22Rv1 (cell line): ENCODE measurements around the gene GNG3.

ENCODE experiments used
- ZFX ChIP-seq: fragments of 450-650 bp; IDR thresholded peaks from 2 replicates; pipeline ENCODE4 v1.6.1; 2017; ENCODE audit warnings: antibody characterized with exemption, borderline replicate concordance
- TF ChIP-seq, protein P1 (sequence below): fragments of 450-650 bp; IDR thresholded peaks from 2 replicates; pipeline ENCODE4 v1.5.1; 2017; ENCODE audit warnings: mild to moderate bottlenecking

DNA sequence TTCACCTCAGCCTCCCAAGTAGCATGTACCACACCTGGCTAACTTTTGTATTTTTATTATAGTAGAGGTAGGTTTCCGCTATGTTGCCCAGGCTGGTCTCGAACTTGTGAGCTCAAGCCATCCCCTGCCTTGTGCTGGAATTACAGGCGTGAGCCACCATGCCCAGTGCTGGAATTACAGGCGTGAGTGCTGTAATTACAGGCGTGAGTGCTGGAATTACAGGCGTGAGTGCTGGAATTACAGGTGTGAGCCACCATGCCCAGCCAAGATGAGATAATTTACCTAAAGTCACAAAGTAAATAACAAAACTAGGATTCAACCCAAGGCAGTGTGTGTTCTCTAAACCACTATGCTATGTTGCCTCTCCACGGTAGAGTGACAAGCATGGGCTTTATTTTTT is 25.0 kb upstream of the GNG3 start:
- TF ChIP-seq, protein P1, sequence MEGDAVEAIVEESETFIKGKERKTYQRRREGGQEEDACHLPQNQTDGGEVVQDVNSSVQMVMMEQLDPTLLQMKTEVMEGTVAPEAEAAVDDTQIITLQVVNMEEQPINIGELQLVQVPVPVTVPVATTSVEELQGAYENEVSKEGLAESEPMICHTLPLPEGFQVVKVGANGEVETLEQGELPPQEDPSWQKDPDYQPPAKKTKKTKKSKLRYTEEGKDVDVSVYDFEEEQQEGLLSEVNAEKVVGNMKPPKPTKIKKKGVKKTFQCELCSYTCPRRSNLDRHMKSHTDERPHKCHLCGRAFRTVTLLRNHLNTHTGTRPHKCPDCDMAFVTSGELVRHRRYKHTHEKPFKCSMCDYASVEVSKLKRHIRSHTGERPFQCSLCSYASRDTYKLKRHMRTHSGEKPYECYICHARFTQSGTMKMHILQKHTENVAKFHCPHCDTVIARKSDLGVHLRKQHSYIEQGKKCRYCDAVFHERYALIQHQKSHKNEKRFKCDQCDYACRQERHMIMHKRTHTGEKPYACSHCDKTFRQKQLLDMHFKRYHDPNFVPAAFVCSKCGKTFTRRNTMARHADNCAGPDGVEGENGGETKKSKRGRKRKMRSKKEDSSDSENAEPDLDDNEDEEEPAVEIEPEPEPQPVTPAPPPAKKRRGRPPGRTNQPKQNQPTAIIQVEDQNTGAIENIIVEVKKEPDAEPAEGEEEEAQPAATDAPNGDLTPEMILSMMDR = no peak
- no peak for TF ChIP-seq ZFX
